Brain microvascular endothelial cell (primary cell): ENCODE data around the gene SLC35F2.
"Not testable (repeated sequence)": the region's sequence is repeated elsewhere in the genome, so short reads cannot be mapped to it uniquely, and the experiment has no call there.

Source experiments
- DNase-seq: peaks from one replicate; pipeline ENCODE4 v3.0.0-alpha.2; 2020
- H3K27ac ChIP-seq: fragments of 250-450 bp; sonication (Bioruptor Pico); 2 replicates; pipeline ENCODE4 v1.5.1; 2020; ENCODE audit warnings: mild to moderate bottlenecking, moderate library complexity
- H3K27me3 ChIP-seq: fragments of 250-450 bp; sonication (Bioruptor Pico); replicated peaks from 2 replicates; pipeline ENCODE4 v1.5.1; 2020; ENCODE audit warnings: mild to moderate bottlenecking
- H3K36me3 ChIP-seq: fragments of 250-450 bp; sonication (Bioruptor Pico); replicated peaks from 2 replicates; pipeline ENCODE4 v1.5.1; 2020; ENCODE audit warnings: mild to moderate bottlenecking
- H3K4me3 ChIP-seq: 2 replicates; pipeline ENCODE4 v1.5.1; 2011; ENCODE audit warnings: low read depth, mild to moderate bottlenecking, control low read depth, low read length, moderate library complexity
- CTCF ChIP-seq: IDR thresholded peaks from 2 replicates; pipeline ENCODE4 v1.5.1; 2011; ENCODE audit warnings: low read depth, mild to moderate bottlenecking, moderate library complexity, low read length, control low read depth, inconsistent platforms; ENCODE audit errors: missing control alignments
- in situ Hi-C: cut with HindIII; loops from 2 replicates; pipeline ENCODE4 v1.10.0; 2017; ENCODE audit warnings: low sequenced_read_pairs, low pct_ligation_motif_present

SLC35F2 gene

GRCh38 chr11:107864591-107864990 lies 6.0 kb upstream of the SLC35F2 start:
- Histone ChIP-seq H3K27me3 (no peaks in the 10 kb centered on the region), H3K27ac (no peak overlapping the region), H3K4me3 (no peak overlapping the region), H3K36me3 (no peaks in the 10 kb centered on the region)
- TF ChIP-seq CTCF: no peak
- in situ Hi-C loops: no loop called here
- DNase-seq: no peak

- H3K4me3 ChIP-seq: no peak overlapping the region
- no peaks in the 10 kb centered on the region for H3K36me3 ChIP-seq
- in situ Hi-C loops: no loop called here
- no peak overlapping the region for H3K27ac ChIP-seq
- peak; percentile 23 for TF ChIP-seq CTCF
- DNase-seq: no peak
- H3K27me3 ChIP-seq: no peaks in the 10 kb centered on the region
Measured at GRCh38 chr11:107860688-107861087, 2.1 kb upstream of the SLC35F2 start.

- DNase-seq, H3K27me3 ChIP-seq, H3K4me3 ChIP-seq, in situ Hi-C loops, H3K36me3 ChIP-seq, H3K27ac ChIP-seq: not testable (repeated sequence)
Measured at GRCh38 chr11:107860240-107860620, 1.6 kb upstream of the SLC35F2 start.

GRCh38 chr11:107859459-107860239 lies 1.1 kb upstream of the SLC35F2 start:
- H3K36me3 ChIP-seq: no peaks in the 10 kb centered on the region
- in situ Hi-C loops: no loop called here
- no peaks in the 10 kb centered on the region for H3K27me3 ChIP-seq
- no peak overlapping the region for H3K27ac ChIP-seq
- H3K4me3 ChIP-seq: peak overlapping the region; percentile 88
- DNase-seq: no peak
- TF ChIP-seq CTCF: no peak

- peak overlapping the region; percentile 88 for H3K4me3 ChIP-seq
- no peaks in the 10 kb centered on the region for H3K27me3 ChIP-seq
- no peak for TF ChIP-seq CTCF
- no peak overlapping the region for H3K27ac ChIP-seq
- DNase-seq: peak; percentile 7
- in situ Hi-C loops: no loop called here
- H3K36me3 ChIP-seq: no peaks in the 10 kb centered on the region
Measured at GRCh38 chr11:107857550-107858216, 904 bp downstream of the SLC35F2 start.

- Histone ChIP-seq H3K4me3 (peak overlapping the region; percentile 88), H3K27me3 (no peaks in the 10 kb centered on the region), H3K27ac (no peak overlapping the region), H3K36me3 (no peaks in the 10 kb centered on the region)
- in situ Hi-C loops: no loop called here
- no peak for DNase-seq
- no peak for TF ChIP-seq CTCF
Measured at GRCh38 chr11:107856981-107857517, 1.5 kb downstream of the SLC35F2 start.
